PC-9 (cell line): ENCODE measurements around the gene BRPF3.

Experiments
- CTCF ChIP-seq: fragments of 200-600 bp; sonication (generic); conservative IDR thresholded peaks from 2 replicates; pipeline ENCODE4 v1.6.1; 2017; ENCODE audit warnings: mixed run types, antibody characterized with exemption, mild to moderate bottlenecking, moderate library complexity
- EZH2 ChIP-seq: fragments of 200-600 bp; sonication (generic); IDR thresholded peaks from 2 replicates; pipeline ENCODE4 v1.8.0; 2017; ENCODE audit warnings: antibody characterized with exemption, low read depth

GRCh38 chr6:36235862-36236261 lies 39.3 kb downstream of the BRPF3 start:
- TF ChIP-seq CTCF (no peak), EZH2 (no peak)
